NOMO-1 treated with DMSO at 0.1 percent for 48 hours (cell line): ENCODE results near the gene QSOX1.

Experiments
- DNase-seq: peaks from one replicate; lab custom pipeline; 2025; ENCODE audit not compliant: unreplicated experiment; lab: John Stamatoyannopoulos, UW

The QSOX1 gene

GRCh38 chr1:180231936-180232335, 77.3 kb downstream of the QSOX1 start:
- no peak for DNase-seq

- DNase-seq, result no peak
These were observed 77.9 kb downstream of the QSOX1 start for GRCh38 chr1:180232521-180233043.

- DNase-seq, result no peak
These were observed 78.7 kb downstream of the QSOX1 start for GRCh38 chr1:180233191-180234011.

- no peak for DNase-seq
These were observed 79.9 kb downstream of the QSOX1 start for GRCh38 chr1:180234369-180235076.

GRCh38 chr1:180235077-180235501, 80.4 kb downstream of the QSOX1 start:
- DNase-seq, result no peak

- DNase-seq, result no peak
These were observed 81.0 kb downstream of the QSOX1 start for GRCh38 chr1:180235502-180236239.

GRCh38 chr1:180236698-180237509, 82.2 kb downstream of the QSOX1 start:
- no peak for DNase-seq

GRCh38 chr1:180237869-180238476, 83.3 kb downstream of the QSOX1 start:
- DNase-seq, result no peak

- DNase-seq, result no peak
These were observed 84.0 kb downstream of the QSOX1 start for GRCh38 chr1:180238675-180239074.

- no peak for DNase-seq
These were observed 84.8 kb downstream of the QSOX1 start for GRCh38 chr1:180239145-180240096.

GRCh38 chr1:180241716-180242544, 87.3 kb downstream of the QSOX1 start:
- no peak for DNase-seq

GRCh38 chr1:180243517-180244221, 89.0 kb downstream of the QSOX1 start:
- no peak for DNase-seq

- no peak for DNase-seq
These were observed 90.2 kb downstream of the QSOX1 start for GRCh38 chr1:180244840-180245239.

- no peak for DNase-seq
These were observed 91.9 kb downstream of the QSOX1 start for GRCh38 chr1:180246579-180246978.

GRCh38 chr1:180247061-180247460, 92.4 kb downstream of the QSOX1 start:
- no peak for DNase-seq

GRCh38 chr1:180247580-180247979, 92.9 kb downstream of the QSOX1 start:
- no peak for DNase-seq

- no peak for DNase-seq
These were observed 93.5 kb downstream of the QSOX1 start for GRCh38 chr1:180248176-180248575.
